HG02852 (cell line): Measurements from ENCODE around the gene IL9.

Experiments used
- ATAC-seq: cut with Tn5 transposase; IDR thresholded peaks from one replicate; pipeline ENCODE4 v1.9.1; 2021; ENCODE audit warnings: mild to moderate bottlenecking, moderate library complexity; ENCODE audit not compliant: unreplicated experiment

Gene IL9

GRCh38 chr5:135895474-135896006 is at the start of gene IL9:
IL9 (minus strand) TSS chr5:135895841; CDS start chr5:135895816, 25 bp downstream.
- ATAC-seq, result no peak

GRCh38 chr5:135944967-135945560 is 49.4 kb upstream of the IL9 start:
- ATAC-seq, result no peak

DNA sequence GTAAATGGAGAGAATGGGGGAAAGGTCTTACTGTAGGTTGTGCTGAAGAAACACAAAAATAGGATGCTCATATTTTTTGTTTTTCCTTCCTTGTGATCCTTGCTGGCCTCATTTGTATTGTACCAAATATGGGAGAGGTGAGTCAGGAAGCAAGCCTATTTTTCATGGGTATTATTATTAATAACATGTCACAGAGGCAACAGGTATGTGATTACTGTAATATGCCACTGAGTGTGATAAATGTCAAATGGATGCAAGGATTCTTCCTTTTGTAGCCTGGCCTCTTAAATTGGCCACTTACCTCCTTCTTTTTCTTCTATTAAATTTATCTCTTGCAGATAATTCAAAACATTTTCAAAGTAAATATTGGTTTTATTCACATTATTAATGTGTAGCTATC is 48.9 kb upstream of the IL9 start:
- ATAC-seq, result no peak

GRCh38 chr5:135942202-135942771 is 46.6 kb upstream of the IL9 start:
- no peak for ATAC-seq

DNA sequence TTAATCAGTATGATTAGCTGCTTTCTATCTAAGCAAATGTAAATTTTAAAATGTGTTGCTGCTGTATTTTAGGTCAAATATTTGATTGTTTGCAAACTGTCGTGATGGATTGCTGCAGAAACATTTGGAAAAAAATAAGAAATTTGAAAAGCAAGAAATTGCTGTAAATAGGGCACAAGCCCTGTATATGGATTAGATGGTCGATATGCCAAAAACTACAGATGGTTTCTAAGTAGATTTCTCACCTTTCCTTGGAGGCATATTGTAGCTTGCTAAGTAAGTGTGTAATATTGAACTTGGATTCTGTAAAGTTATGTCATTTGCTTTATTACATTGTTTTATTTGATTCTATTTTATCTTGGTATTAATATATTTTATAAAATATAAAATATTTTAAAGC is 46.1 kb upstream of the IL9 start:
- no peak for ATAC-seq

GRCh38 chr5:135937245-135937911 is 41.7 kb upstream of the IL9 start:
- no peak for ATAC-seq

DNA sequence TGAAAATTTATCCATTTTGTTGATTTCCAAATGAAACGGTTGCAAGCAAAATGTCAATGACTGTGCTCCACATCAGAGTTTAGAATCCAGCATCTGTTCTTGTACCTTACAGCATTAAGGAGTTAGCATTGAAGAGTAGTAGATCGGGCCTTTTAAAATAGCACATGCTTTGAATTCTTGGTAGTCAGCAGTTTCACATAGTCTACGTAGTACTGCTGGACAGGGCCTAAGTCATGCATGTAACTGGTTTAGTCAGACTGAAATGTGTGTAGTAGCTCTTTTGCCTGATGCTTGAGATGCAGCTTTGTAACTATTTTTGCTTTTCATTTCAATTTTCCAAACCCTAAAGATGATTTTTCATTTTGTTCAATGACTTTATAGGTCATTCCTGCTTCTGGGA is 39.3 kb upstream of the IL9 start:
- ATAC-seq, result no peak

GRCh38 chr5:135930949-135931295 is 35.3 kb upstream of the IL9 start:
- ATAC-seq, result no peak

DNA sequence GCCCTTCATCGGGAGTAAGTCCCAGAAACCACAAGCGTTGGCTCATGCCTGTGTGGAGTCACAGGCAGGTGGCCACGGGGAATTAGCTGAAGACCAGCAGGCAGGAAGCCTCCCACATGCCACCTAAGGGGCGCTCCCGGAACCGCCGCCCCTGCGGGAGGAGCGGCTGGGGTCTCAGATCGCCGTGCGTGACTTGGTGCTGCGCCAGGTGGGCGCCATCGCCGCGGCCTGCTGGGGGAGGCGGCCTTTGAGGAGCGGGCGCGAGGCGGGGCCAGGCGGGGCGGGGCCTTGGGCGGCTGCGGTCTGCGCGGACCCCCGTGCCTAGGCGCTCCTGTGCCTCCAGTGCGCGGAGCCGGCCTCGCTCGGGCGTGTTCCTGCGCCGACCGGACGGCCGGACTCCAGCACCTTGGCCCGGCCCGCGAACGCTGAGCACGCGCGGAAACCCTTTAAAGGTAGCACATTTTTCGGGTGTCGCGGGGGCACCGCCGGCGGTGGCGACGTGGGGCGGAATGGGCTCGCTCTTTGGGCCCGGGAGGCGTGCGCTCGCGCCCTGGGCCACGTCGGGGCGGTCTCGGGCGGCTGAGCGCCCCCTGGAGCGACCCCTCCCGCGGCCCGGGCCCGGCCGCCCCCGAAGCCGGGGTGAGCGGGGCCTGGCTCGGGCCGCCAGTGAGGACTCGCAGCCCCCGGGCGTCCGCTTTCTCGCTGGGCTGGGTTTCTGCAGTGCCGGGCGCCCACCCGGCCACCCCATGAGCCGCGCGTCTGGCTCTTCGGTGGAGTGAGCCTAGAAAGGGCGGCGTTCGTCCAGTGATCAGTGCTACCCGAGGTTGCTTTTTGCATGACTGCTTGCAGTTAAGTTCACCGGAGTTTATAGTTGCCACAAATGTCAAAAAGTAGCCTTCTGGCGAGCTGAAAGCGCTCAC is 34.6 kb upstream of the IL9 start:
- no peak for ATAC-seq

GRCh38 chr5:135921388-135921787 is 25.7 kb upstream of the IL9 start:
- no peak for ATAC-seq

DNA sequence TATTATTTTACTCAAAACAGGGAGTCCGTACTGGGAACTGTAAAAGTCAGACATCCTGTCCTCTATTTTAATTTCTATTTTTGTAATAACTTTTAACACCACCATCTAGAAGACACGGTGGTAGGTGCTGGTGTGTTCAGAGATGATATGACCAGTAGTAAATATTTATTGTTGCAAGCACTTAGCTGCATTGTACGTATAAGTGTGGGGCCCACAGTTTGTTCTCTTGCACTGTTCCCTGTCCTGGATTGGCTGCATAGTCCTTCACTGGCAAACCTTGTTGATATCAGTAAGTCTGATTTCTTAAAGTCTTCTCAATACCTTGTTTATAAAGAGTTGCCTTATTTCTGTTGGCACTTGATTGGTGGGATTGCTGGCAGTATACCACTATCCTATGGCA is 24.6 kb upstream of the IL9 start:
- ATAC-seq, result no peak

GRCh38 chr5:135916638-135917263 is 21.1 kb upstream of the IL9 start:
- ATAC-seq, result no peak

- no peak for ATAC-seq
These were observed 19.9 kb upstream of the IL9 start for GRCh38 chr5:135915466-135916001.

GRCh38 chr5:135913713-135914626 is 18.3 kb upstream of the IL9 start:
- ATAC-seq, result no peak

DNA sequence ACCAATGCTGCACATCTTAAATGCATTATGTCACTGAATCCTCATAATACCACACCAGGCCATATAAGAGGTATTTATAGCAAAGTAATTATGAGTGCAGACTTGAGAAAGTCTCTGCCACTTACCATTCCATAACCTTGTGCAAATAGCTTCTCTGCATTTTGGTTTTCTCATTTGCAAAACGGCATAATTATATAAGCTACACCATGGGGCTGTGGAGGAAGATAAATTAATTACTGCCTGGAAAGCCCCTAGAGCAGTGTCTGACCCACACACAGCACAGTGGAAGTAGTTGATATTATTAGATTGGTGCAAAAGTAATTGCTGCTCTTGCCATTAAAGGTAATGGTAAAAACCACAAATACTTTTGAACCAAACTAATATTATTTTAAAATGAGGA is 9.5 kb upstream of the IL9 start:
- ATAC-seq, result no peak

DNA sequence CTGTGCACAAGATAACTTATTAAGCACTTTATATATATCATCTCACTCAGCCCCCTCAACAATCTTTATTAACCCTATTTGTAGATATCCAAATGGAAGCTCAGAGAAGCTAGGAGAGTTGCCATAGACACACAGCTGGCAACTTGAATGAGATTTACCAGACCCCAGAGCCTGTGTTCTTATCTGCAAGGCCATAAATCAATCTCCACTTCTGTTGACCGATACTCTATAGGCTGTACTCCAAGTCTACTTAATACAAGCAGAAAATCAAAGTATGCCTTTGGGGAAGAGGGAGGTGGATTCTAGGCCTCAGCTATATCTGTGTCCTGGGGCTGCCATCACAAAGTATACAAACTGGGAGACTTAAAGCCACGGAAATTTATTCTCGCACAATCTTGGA is 6.0 kb upstream of the IL9 start:
- ATAC-seq, result no peak

DNA sequence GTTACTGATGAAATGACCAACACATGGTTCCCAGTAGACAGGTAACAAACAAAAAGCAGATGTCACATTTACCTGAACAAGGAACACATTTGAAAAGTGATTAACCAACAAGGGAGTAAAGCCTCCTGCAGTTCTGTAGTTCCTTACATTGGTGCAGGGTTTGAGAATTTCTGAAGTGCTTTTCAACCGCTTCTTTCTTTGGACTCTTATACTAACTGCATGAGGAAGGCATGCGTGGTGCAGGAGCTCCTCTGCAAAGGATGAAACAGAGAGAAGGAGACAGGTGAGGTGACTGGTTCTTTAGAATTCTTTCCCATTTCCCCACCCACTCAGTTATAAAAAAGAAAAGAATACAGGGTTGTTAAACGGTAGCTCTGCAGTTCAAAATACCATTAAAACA is 4.6 kb upstream of the IL9 start:
- no peak for ATAC-seq

DNA sequence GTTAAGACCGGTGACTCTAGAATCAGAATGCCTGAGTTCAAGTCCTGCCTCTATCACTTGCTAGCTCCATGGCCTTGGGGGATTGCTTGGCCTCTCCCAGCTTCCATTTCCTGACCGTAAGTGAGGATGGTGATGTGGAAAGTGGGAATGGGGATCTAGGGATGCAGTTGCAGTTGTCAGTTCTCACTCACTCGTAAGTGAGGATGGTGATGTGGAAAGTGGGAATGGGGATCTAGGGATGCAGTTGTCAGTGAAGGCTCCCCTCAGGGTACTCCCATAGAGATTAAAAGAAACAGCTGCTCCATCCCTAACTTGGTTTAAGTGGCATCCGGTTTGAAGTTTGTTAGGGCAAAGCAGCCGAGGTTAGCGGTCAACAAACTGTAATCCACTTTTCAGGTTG is 3.0 kb upstream of the IL9 start:
- no peak for ATAC-seq

GRCh38 chr5:135894789-135895188 is 852 bp downstream of the IL9 start:
- no peak for ATAC-seq

- ATAC-seq, result no peak
These were observed 1.4 kb downstream of the IL9 start for GRCh38 chr5:135894276-135894675.
